NT2/D1 (cell line): ENCODE measurements around the gene PPHLN1.

Experiments used
- SUZ12 ChIP-seq: IDR thresholded peaks from 2 replicates; pipeline ENCODE4 v1.6.1; 2011; ENCODE audit not compliant: insufficient read length, insufficient read depth; ENCODE audit errors: extremely low read depth
- YY1 ChIP-seq: IDR thresholded peaks from 2 replicates; pipeline ENCODE4 v1.6.1; 2011; ENCODE audit not compliant: insufficient read length, insufficient read depth

DNA sequence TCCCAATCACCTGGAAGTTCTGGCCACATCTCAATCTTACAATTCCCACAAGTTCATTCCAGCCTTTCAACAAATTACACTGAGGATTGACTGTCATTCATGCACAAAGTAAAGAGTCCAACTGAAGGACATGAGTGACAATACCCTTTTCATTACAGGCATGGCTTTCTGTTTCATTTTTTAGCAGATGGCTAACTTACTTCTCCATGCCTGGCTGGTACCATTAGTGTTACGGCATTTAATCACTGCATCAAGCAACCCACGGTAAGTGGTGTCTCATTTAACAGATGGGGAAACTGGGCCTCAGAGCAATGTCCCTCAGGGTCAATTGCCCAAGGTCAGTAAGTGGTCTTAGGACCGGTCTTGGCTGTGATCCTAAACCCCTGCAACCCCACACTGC, 149.1 kb downstream of the PPHLN1 start:
- TF ChIP-seq YY1, result no peak
- no peak for TF ChIP-seq SUZ12
